H9 (cell line): ENCODE results near the gene LMX1B. TPM values are rescaled to one million over a fixed set of nuclear protein-coding genes. Genes with fewer than 3 reads are reported as not detected.

ENCODE experiments used
- DNase-seq: peaks from one replicate; pipeline ENCODE4 v3.0.0-alpha.2; 2017
- H2AFZ ChIP-seq: one replicate; pipeline ENCODE4 v1.6.1; 2013; ENCODE audit warnings: mild to moderate bottlenecking, low read length, control low read depth, moderate library complexity
- H2AK5ac ChIP-seq: 2 replicates; pipeline ENCODE4 v1.6.1; 2013; ENCODE audit warnings: low read length, control low read depth, mixed read lengths; ENCODE audit not compliant: insufficient read length
- H2BK120ac ChIP-seq: one replicate; pipeline ENCODE4 v1.6.1; 2013; ENCODE audit warnings: low read depth, mild to moderate bottlenecking, low read length, control low read depth, inconsistent platforms; ENCODE audit not compliant: poor library complexity, severe bottlenecking
- H2BK12ac ChIP-seq: 2 replicates; pipeline ENCODE4 v1.6.1; 2013; ENCODE audit warnings: low read length, control low read depth, mixed read lengths, low read depth; ENCODE audit not compliant: insufficient read length
- H2BK15ac ChIP-seq: 2 replicates; pipeline ENCODE4 v1.6.1; 2013; ENCODE audit warnings: low read depth, low read length, control low read depth
- H2BK20ac ChIP-seq: one replicate; pipeline ENCODE4 v1.6.1; 2013; ENCODE audit warnings: low read depth, mild to moderate bottlenecking, low read length, control low read depth, inconsistent platforms; ENCODE audit not compliant: poor library complexity, severe bottlenecking
- H2BK5ac ChIP-seq: 2 replicates; pipeline ENCODE4 v1.6.1; 2013; ENCODE audit warnings: low read length, control low read depth, mixed read lengths; ENCODE audit not compliant: insufficient read length
- H3K14ac ChIP-seq: 2 replicates; pipeline ENCODE4 v1.6.1; 2013; ENCODE audit warnings: low read length, control low read depth; ENCODE audit not compliant: insufficient read depth
- H3K18ac ChIP-seq: 2 replicates; pipeline ENCODE4 v1.6.1; 2013; ENCODE audit warnings: low read depth, mild to moderate bottlenecking, mixed read lengths, low read length, control low read depth; ENCODE audit not compliant: insufficient read length
- H3K23ac ChIP-seq: 2 replicates; pipeline ENCODE4 v1.6.1; 2013; ENCODE audit warnings: low read length, control low read depth, mixed read lengths, low read depth; ENCODE audit not compliant: insufficient read length
- H3K23me2 ChIP-seq: 2 replicates; pipeline ENCODE4 v1.6.1; 2013; ENCODE audit warnings: low read depth, mild to moderate bottlenecking, mixed read lengths, low read length, control low read depth; ENCODE audit not compliant: insufficient read length, poor library complexity, severe bottlenecking
- H3K27ac ChIP-seq: 2 replicates; pipeline ENCODE4 v1.5.1; 2013; ENCODE audit warnings: low read length, control low read depth, mixed read lengths, low read depth; ENCODE audit not compliant: insufficient read length
- H3K27me3 ChIP-seq: 2 replicates; pipeline ENCODE4 v1.6.1; 2013; ENCODE audit warnings: low read length, control low read depth, inconsistent platforms; ENCODE audit not compliant: insufficient read depth
- H3K4ac ChIP-seq: 2 replicates; pipeline ENCODE4 v1.6.1; 2013; ENCODE audit warnings: low read depth, mild to moderate bottlenecking, control low read depth, inconsistent platforms, low read length, moderate library complexity
- H3K4me1 ChIP-seq: 2 replicates; pipeline ENCODE4 v1.6.1; 2013; ENCODE audit warnings: low read length, control low read depth, inconsistent platforms; ENCODE audit not compliant: insufficient read depth
- H3K4me2 ChIP-seq: 2 replicates; pipeline ENCODE4 v1.6.1; 2013; ENCODE audit warnings: low read length, control low read depth, mixed read lengths; ENCODE audit not compliant: insufficient read length, insufficient read depth
- H3K56ac ChIP-seq: 2 replicates; pipeline ENCODE4 v1.6.1; 2013; ENCODE audit warnings: low read depth, mild to moderate bottlenecking, mixed read lengths, low read length, control low read depth; ENCODE audit not compliant: insufficient read length
- H3K79me1 ChIP-seq: 2 replicates; pipeline ENCODE4 v1.6.1; 2013; ENCODE audit warnings: low read depth, mild to moderate bottlenecking, moderate library complexity, low read length, control low read depth, inconsistent platforms; ENCODE audit not compliant: insufficient read depth, poor library complexity, severe bottlenecking
- H3K79me2 ChIP-seq: 2 replicates; pipeline ENCODE4 v1.6.1; 2013; ENCODE audit warnings: low read length, control low read depth, inconsistent platforms; ENCODE audit not compliant: insufficient read depth
- H3K9ac ChIP-seq: 2 replicates; pipeline ENCODE4 v1.6.1; 2013; ENCODE audit warnings: low read length, control low read depth, mixed read lengths; ENCODE audit not compliant: insufficient read length; ENCODE audit errors: extremely low read depth
- H3K9me3 ChIP-seq: one replicate; pipeline ENCODE4 v1.6.1; 2013; ENCODE audit warnings: low read depth, low read length, inconsistent platforms; ENCODE audit not compliant: control insufficient read depth
- H3T11ph ChIP-seq: one replicate; pipeline ENCODE4 v1.6.1; 2013; ENCODE audit warnings: mild to moderate bottlenecking, low read length, control low read depth, inconsistent platforms
- H4K20me1 ChIP-seq: one replicate; pipeline ENCODE4 v1.6.1; 2013; ENCODE audit not compliant: control insufficient read depth, insufficient read length, insufficient read depth
- H4K5ac ChIP-seq: 2 replicates; pipeline ENCODE4 v1.6.1; 2013; ENCODE audit warnings: low read depth, mild to moderate bottlenecking, mixed read lengths, low read length, control low read depth; ENCODE audit not compliant: insufficient read length
- H4K8ac ChIP-seq: replicated peaks from 2 replicates; pipeline ENCODE4 v1.6.1; 2013; ENCODE audit warnings: low read length, control low read depth, mixed read lengths, low read depth; ENCODE audit not compliant: insufficient read length
- H4K91ac ChIP-seq: 2 replicates; pipeline ENCODE4 v1.6.1; 2013; ENCODE audit warnings: low read depth, mild to moderate bottlenecking, moderate library complexity, mixed read lengths, low read length, control low read depth; ENCODE audit not compliant: insufficient read length
- H3K27ac Mint-ChIP-seq, 3 experiments: 2 replicates in 2 of 3; 3 replicates in 1 of 3; pipeline ENCODE4 v1.8.0; 2020 to 2021; ENCODE audit warnings: mixed read lengths in 3 of 3, mild to moderate bottlenecking in 1 of 3, moderate library complexity in 1 of 3
- H3K27me3 Mint-ChIP-seq: 2 replicates; pipeline ENCODE4 v1.8.0; 2021; ENCODE audit warnings: low read depth, mild to moderate bottlenecking, moderate library complexity, mixed read lengths
- H3K36me3 Mint-ChIP-seq, 3 experiments: 2 replicates in 2 of 3; 3 replicates in 1 of 3; pipeline ENCODE4 v1.8.0; 2020 to 2021; ENCODE audit warnings: low read depth in 3 of 3, mixed read lengths in 3 of 3; ENCODE audit not compliant: insufficient read depth in 1 of 3
- H3K4me1 Mint-ChIP-seq, 2 experiments: 2 replicates each; pipeline ENCODE4 v1.8.0; 2020; ENCODE audit warnings: mixed read lengths in 2 of 2
- H3K4me3 Mint-ChIP-seq, 2 experiments: 2 replicates in 1 of 2; 3 replicates in 1 of 2; pipeline ENCODE4 v1.8.0; 2020 to 2021; ENCODE audit warnings: mild to moderate bottlenecking in 2 of 2, mixed read lengths in 2 of 2, moderate library complexity in 1 of 2
- H3K9me3 Mint-ChIP-seq, 2 experiments: 2 replicates in 1 of 2; 3 replicates in 1 of 2; pipeline ENCODE4 v1.8.0; 2020; ENCODE audit warnings: mild to moderate bottlenecking in 2 of 2, mixed read lengths in 2 of 2, moderate library complexity in 1 of 2
- CTCF ChIP-seq: fragments of 200-600 bp; sonication (generic); conservative IDR thresholded peaks from 3 replicates; pipeline ENCODE4 v1.8.0; 2021; ENCODE audit warnings: antibody characterized with exemption, mild to moderate bottlenecking
- WGBS: extraction: QIAGEN DNeasy Blood & Tissue Kit; methylation state at CpG from one replicate; pipeline ENCODE4 v1.1.7; 2013; ENCODE audit warnings: missing lambda C conversion rate, low lambda C conversion rate, mixed read lengths; ENCODE audit not compliant: insufficient read length; ENCODE audit errors: extremely low coverage; 5-methylcytosine and 5-hydroxymethylcytosine counted together
- total RNA-seq: library from RNA; stranded (reverse); gene quantifications from 2 replicates; pipeline ENCODE4 v1.2.1, GENCODE V29; 2021

LMX1B gene
- total RNA-seq, 1 experiment from 2014 or later = 0.85 TPM

GRCh38 chr9:126608551-126608950, 5.2 kb upstream of the LMX1B start:
- Histone ChIP-seq H3K18ac (no peak overlapping the region), H2AK5ac (no peak overlapping the region), H3K23ac (no peak overlapping the region), H4K20me1 (peaks cover 2% of the 10 kb centered on the region), H3K79me1 (no peaks in the 10 kb centered on the region), H3K23me2 (peaks cover 19% of the 10 kb centered on the region), H2BK20ac (no peak overlapping the region), H2BK5ac (no peak overlapping the region), H3K9me3 (no peaks in the 10 kb centered on the region), H2BK12ac (no peak overlapping the region), H4K8ac (no peak overlapping the region), H3K4me2 (no peak overlapping the region), H2BK120ac (no peak overlapping the region), H3T11ph (no peak overlapping the region), H3K79me2 (no peaks in the 10 kb centered on the region), H3K4me1 (no peaks in the 10 kb centered on the region), H3K9ac (no peak overlapping the region), H3K27ac (no peak overlapping the region), H3K14ac (no peak overlapping the region), H4K5ac (no peak overlapping the region), H2AFZ (no peak overlapping the region), H3K27me3 (peaks cover 47% of the 10 kb centered on the region), H2BK15ac (no peak overlapping the region), H4K91ac (no peak overlapping the region), H3K56ac (no peak overlapping the region), H3K4ac (no peak overlapping the region)
- H3K4me3 Mint-ChIP-seq = no peak overlapping the region
- H3K27me3 Mint-ChIP-seq = peaks cover 96% of the 10 kb centered on the region
- H3K4me1 Mint-ChIP-seq = peaks cover 16 to 26% of the 10 kb centered on the region in 2 experiments
- peaks cover 0 to 4% of the 10 kb centered on the region in 2 experiments; a peak in 1 of 5 replicates for H3K9me3 Mint-ChIP-seq
- WGBS = no CpG with 5 or more reads among the region's 8 CpGs
- DNase-seq = no peak
- H3K27ac Mint-ChIP-seq = no peak overlapping the region
- H3K36me3 Mint-ChIP-seq = no peaks in the 10 kb centered on the region; a peak in 1 of 7 replicates
- no peak for TF ChIP-seq CTCF
